ENCODE measurements around the gene RHEBL1.

RHEBL1 gene

GRCh38 chr12:49037947-49038237 lies 31.9 kb downstream of the RHEBL1 start:
- no peak overlapping the region for H3K27ac ChIP-seq (ENCODE audit: low read depth, low read length)
- no peaks in the 10 kb centered on the region for H3K9me3 ChIP-seq (ENCODE audit: control insufficient read depth in 5 of 5, low read length in 5 of 5)
- no peaks in the 10 kb centered on the region for H3K27me3 ChIP-seq (ENCODE audit: control insufficient read depth in 5 of 5, insufficient read depth in 4 of 5, low read length in 5 of 5)
- no peaks in the 10 kb centered on the region for H3K4me1 ChIP-seq (ENCODE audit: control insufficient read depth in 5 of 5, insufficient read depth in 5 of 5, low read length in 5 of 5)
- peaks cover 2 to 92% (median 89%) of the 10 kb centered on the region in 5 donors for H3K36me3 ChIP-seq (ENCODE audit: control insufficient read depth in 5 of 5, insufficient read depth in 5 of 5, low read length in 5 of 5)
- H3K4me3 ChIP-seq (ENCODE audit: low read depth in 1 of 5, low read length in 5 of 5) = no peak overlapping the region
- no peak overlapping the region for H3K9ac ChIP-seq (ENCODE audit: low read length in 5 of 5)

- Histone ChIP-seq H3K4me1 (ENCODE audit: control insufficient read depth in 5 of 5, insufficient read depth in 5 of 5, low read length in 5 of 5) (no peaks in the 10 kb centered on the region), H3K27ac (ENCODE audit: low read depth, low read length) (no peak overlapping the region), H3K27me3 (ENCODE audit: control insufficient read depth in 5 of 5, insufficient read depth in 4 of 5, low read length in 5 of 5) (no peaks in the 10 kb centered on the region), H3K36me3 (ENCODE audit: control insufficient read depth in 5 of 5, insufficient read depth in 5 of 5, low read length in 5 of 5) (peaks cover 2 to 92% (median 89%) of the 10 kb centered on the region in 5 donors), H3K9ac (ENCODE audit: low read length in 5 of 5) (no peak overlapping the region), H3K4me3 (ENCODE audit: low read depth in 1 of 5, low read length in 5 of 5) (no peak overlapping the region), H3K9me3 (ENCODE audit: control insufficient read depth in 5 of 5, low read length in 5 of 5) (no peaks in the 10 kb centered on the region)
Measured at GRCh38 chr12:49037111-49037946, 32.5 kb downstream of the RHEBL1 start.

DNA sequence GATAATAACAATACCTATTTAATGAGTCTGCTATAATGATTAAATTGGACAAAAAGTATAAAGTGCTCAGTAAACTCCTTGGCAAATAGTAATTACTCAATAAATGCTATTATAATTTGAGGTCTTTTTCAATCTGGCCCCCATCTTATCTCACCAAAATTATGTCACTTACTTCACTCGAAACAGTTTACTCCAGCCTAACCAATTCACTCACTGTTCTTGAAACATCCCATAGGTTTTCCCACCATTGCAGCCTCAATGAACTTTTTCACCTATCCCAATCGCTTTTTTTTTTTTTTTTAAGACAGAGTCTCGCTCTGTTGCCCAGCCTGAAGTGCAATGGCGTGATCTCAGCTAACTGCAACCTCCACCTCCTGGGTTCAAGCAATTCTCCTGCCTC lies 33.8 kb downstream of the RHEBL1 start:
- H3K4me3 ChIP-seq (ENCODE audit: low read depth in 1 of 5, low read length in 5 of 5) = no peak overlapping the region
- no peak overlapping the region for H3K9ac ChIP-seq (ENCODE audit: low read length in 5 of 5)
- no peaks in the 10 kb centered on the region for H3K27me3 ChIP-seq (ENCODE audit: control insufficient read depth in 5 of 5, insufficient read depth in 4 of 5, low read length in 5 of 5)
- peaks cover 2 to 92% (median 89%) of the 10 kb centered on the region in 5 donors for H3K36me3 ChIP-seq (ENCODE audit: control insufficient read depth in 5 of 5, insufficient read depth in 5 of 5, low read length in 5 of 5)
- H3K4me1 ChIP-seq (ENCODE audit: control insufficient read depth in 5 of 5, insufficient read depth in 5 of 5, low read length in 5 of 5) = no peaks in the 10 kb centered on the region
- no peaks in the 10 kb centered on the region for H3K9me3 ChIP-seq (ENCODE audit: control insufficient read depth in 5 of 5, low read length in 5 of 5)
- no peak overlapping the region for H3K27ac ChIP-seq (ENCODE audit: low read depth, low read length)

- H3K27me3 ChIP-seq (ENCODE audit: control insufficient read depth in 5 of 5, insufficient read depth in 4 of 5, low read length in 5 of 5) = no peaks in the 10 kb centered on the region
- no peaks in the 10 kb centered on the region for H3K9me3 ChIP-seq (ENCODE audit: control insufficient read depth in 5 of 5, low read length in 5 of 5)
- H3K9ac ChIP-seq (ENCODE audit: low read length in 5 of 5) = no peak overlapping the region
- H3K4me3 ChIP-seq (ENCODE audit: low read depth in 1 of 5, low read length in 5 of 5) = no peak overlapping the region
- no peaks in the 10 kb centered on the region for H3K4me1 ChIP-seq (ENCODE audit: control insufficient read depth in 5 of 5, insufficient read depth in 5 of 5, low read length in 5 of 5)
- H3K27ac ChIP-seq (ENCODE audit: low read depth, low read length) = no peak overlapping the region
- peaks cover 2 to 88% (median 80%) of the 10 kb centered on the region in 5 donors for H3K36me3 ChIP-seq (ENCODE audit: control insufficient read depth in 5 of 5, insufficient read depth in 5 of 5, low read length in 5 of 5)
Measured at GRCh38 chr12:49034286-49034622, 35.5 kb downstream of the RHEBL1 start.

DNA sequence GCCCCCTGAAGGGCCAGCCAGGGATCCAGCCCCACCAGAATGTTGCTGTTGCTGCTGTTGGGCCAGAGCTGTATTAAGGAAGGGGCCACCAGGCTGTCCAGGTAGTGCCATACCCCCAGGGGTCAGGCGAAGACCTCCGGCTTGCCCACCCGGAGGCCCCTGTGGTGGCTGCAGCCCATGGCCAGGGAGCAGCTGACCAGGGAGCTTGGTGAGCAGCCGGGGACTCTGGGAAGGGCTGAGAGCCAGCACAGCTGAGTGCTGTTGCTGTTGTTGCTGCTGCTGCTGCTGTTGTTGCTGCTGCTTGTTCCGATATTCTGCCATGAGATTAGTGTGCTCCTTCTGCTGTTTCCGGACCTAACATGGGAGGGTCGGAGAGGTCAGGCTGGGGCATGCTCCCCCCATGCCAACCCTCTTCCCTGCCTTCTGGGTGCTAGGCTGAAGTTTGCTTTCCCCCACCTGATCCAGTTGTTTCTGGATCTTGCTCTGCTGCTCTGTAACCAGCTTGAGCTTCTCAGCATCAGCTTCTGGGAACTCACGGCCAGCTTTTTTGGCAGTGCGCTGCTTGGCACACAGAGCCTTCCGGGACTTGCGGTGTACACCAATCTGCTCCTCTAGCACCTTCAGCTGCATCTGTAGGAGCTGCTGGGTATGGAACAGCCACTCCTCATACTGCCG lies 36.0 kb downstream of the RHEBL1 start:
- Histone ChIP-seq H3K9me3 (ENCODE audit: control insufficient read depth in 5 of 5, low read length in 5 of 5) (no peaks in the 10 kb centered on the region), H3K4me3 (ENCODE audit: low read depth in 1 of 5, low read length in 5 of 5) (no peak overlapping the region), H3K36me3 (ENCODE audit: control insufficient read depth in 5 of 5, insufficient read depth in 5 of 5, low read length in 5 of 5) (peaks cover 2 to 88% (median 80%) of the 10 kb centered on the region in 5 donors), H3K4me1 (ENCODE audit: control insufficient read depth in 5 of 5, insufficient read depth in 5 of 5, low read length in 5 of 5) (no peaks in the 10 kb centered on the region), H3K27me3 (ENCODE audit: control insufficient read depth in 5 of 5, insufficient read depth in 4 of 5, low read length in 5 of 5) (no peaks in the 10 kb centered on the region), H3K27ac (ENCODE audit: low read depth, low read length) (no peak overlapping the region), H3K9ac (ENCODE audit: low read length in 5 of 5) (no peak overlapping the region)

- Histone ChIP-seq H3K9ac (ENCODE audit: low read length in 5 of 5) (no peak overlapping the region), H3K36me3 (ENCODE audit: control insufficient read depth in 5 of 5, insufficient read depth in 5 of 5, low read length in 5 of 5) (peaks cover 5 to 88% (median 80%) of the 10 kb centered on the region in 5 donors), H3K4me1 (ENCODE audit: control insufficient read depth in 5 of 5, insufficient read depth in 5 of 5, low read length in 5 of 5) (no peaks in the 10 kb centered on the region), H3K27ac (ENCODE audit: low read depth, low read length) (no peak overlapping the region), H3K27me3 (ENCODE audit: control insufficient read depth in 5 of 5, insufficient read depth in 4 of 5, low read length in 5 of 5) (no peaks in the 10 kb centered on the region), H3K9me3 (ENCODE audit: control insufficient read depth in 5 of 5, low read length in 5 of 5) (no peaks in the 10 kb centered on the region), H3K4me3 (ENCODE audit: low read depth in 1 of 5, low read length in 5 of 5) (no peak overlapping the region)
Measured at GRCh38 chr12:49032679-49033447, 36.9 kb downstream of the RHEBL1 start.

DNA sequence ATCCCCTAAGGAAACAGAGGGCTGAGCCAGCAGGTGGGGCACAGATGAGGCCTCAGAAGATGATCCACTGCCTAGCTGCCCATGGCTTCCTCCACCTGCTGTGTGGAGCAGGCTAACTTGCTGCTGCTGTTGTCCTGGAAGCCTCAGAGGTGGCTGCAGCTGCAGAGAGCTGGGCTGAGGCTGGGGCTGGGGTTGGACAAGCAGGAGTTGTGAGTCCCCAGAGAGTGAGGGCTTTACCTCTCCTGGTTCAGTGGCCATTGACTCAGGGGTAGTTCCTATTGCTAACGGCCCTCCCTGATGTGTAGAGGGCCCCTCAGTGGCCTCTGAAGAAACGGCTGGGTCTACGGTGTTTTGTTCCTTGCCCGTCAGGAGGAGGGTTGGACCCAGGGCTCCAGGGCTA lies 37.5 kb downstream of the RHEBL1 start:
- Histone ChIP-seq H3K36me3 (ENCODE audit: control insufficient read depth in 5 of 5, insufficient read depth in 5 of 5, low read length in 5 of 5) (peaks cover 5 to 88% (median 80%) of the 10 kb centered on the region in 5 donors), H3K9ac (ENCODE audit: low read length in 5 of 5) (no peak overlapping the region), H3K4me1 (ENCODE audit: control insufficient read depth in 5 of 5, insufficient read depth in 5 of 5, low read length in 5 of 5) (no peaks in the 10 kb centered on the region), H3K4me3 (ENCODE audit: low read depth in 1 of 5, low read length in 5 of 5) (no peak overlapping the region), H3K9me3 (ENCODE audit: control insufficient read depth in 5 of 5, low read length in 5 of 5) (no peaks in the 10 kb centered on the region), H3K27me3 (ENCODE audit: control insufficient read depth in 5 of 5, insufficient read depth in 4 of 5, low read length in 5 of 5) (no peaks in the 10 kb centered on the region), H3K27ac (ENCODE audit: low read depth, low read length) (no peak overlapping the region)

DNA sequence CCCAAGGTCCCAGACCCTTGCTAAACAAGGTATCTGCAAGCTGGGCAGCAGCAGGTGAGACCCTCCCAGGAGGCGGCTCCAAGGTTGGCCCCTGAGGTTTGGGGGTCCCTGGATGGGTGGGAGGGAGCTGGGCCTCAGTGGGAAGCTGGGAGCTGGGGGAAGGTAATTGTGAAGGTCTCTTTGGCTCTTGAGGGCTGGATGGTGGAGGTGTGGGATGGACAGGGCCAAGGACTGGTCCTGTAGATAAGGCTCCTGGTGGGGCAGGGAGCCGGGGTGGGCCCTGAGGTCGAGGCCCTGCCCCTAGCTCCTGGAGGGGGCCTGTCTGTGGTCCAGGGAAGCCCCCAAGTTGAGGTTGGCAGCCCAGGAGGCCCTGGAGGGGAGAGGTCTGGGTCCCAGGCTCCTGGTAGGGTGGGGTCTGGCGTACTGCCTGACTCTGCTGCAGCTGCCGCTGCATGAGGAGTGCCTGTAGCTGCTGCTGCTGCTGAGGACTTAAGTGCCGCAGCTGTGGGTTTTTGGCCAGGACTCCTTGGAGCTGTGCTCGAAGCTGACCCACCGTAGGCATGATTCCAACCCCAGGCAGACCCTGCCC lies 38.1 kb downstream of the RHEBL1 start:
- no peaks in the 10 kb centered on the region for H3K27me3 ChIP-seq (ENCODE audit: control insufficient read depth in 5 of 5, insufficient read depth in 4 of 5, low read length in 5 of 5)
- peaks cover 2 to 88% (median 80%) of the 10 kb centered on the region in 5 donors for H3K36me3 ChIP-seq (ENCODE audit: control insufficient read depth in 5 of 5, insufficient read depth in 5 of 5, low read length in 5 of 5)
- H3K9ac ChIP-seq (ENCODE audit: low read length in 5 of 5) = no peak overlapping the region
- no peak overlapping the region for H3K4me3 ChIP-seq (ENCODE audit: low read depth in 1 of 5, low read length in 5 of 5)
- no peaks in the 10 kb centered on the region for H3K4me1 ChIP-seq (ENCODE audit: control insufficient read depth in 5 of 5, insufficient read depth in 5 of 5, low read length in 5 of 5)
- no peaks in the 10 kb centered on the region for H3K9me3 ChIP-seq (ENCODE audit: control insufficient read depth in 5 of 5, low read length in 5 of 5)
- H3K27ac ChIP-seq (ENCODE audit: low read depth, low read length) = no peak overlapping the region

GRCh38 chr12:49030714-49031572 lies 38.8 kb downstream of the RHEBL1 start:
- no peaks in the 10 kb centered on the region for H3K27me3 ChIP-seq (ENCODE audit: control insufficient read depth in 5 of 5, insufficient read depth in 4 of 5, low read length in 5 of 5)
- H3K4me3 ChIP-seq (ENCODE audit: low read depth in 1 of 5, low read length in 5 of 5) = no peak overlapping the region
- H3K9ac ChIP-seq (ENCODE audit: low read length in 5 of 5) = no peak overlapping the region
- no peak overlapping the region for H3K27ac ChIP-seq (ENCODE audit: low read depth, low read length)
- H3K36me3 ChIP-seq (ENCODE audit: control insufficient read depth in 5 of 5, insufficient read depth in 5 of 5, low read length in 5 of 5) = peaks cover 2 to 93% (median 85%) of the 10 kb centered on the region in 5 donors
- no peaks in the 10 kb centered on the region for H3K9me3 ChIP-seq (ENCODE audit: control insufficient read depth in 5 of 5, low read length in 5 of 5)
- H3K4me1 ChIP-seq (ENCODE audit: control insufficient read depth in 5 of 5, insufficient read depth in 5 of 5, low read length in 5 of 5) = no peaks in the 10 kb centered on the region

All from subcutaneous abdominal adipose tissue (tissue), 5 donors.